ENCODE data around the gene SYTL2. TPM values are rescaled to one million over a fixed set of nuclear protein-coding genes. Genes with fewer than 3 reads are reported as not detected.

SYTL2 gene
- total RNA-seq, 1 experiment from 2014 or later, result 132 TPM

- no peaks in the 10 kb centered on the region; the same call in 1 of the 2 replicates for H3K9me3 ChIP-seq (ENCODE audit: control insufficient read depth, insufficient read depth, low read depth, low read length)
- TF ChIP-seq SIN3A (IDR thresholded peaks at IDR 0.05; ENCODE audit: borderline replicate concordance, insufficient read depth, low read depth, low read length) (no peak), CTCF (IDR thresholded peaks at IDR 0.05) (no peak), POLR2AphosphoS5 (IDR thresholded peaks at IDR 0.05; ENCODE audit: low read depth, low read length) (peak; percentile 78), TCF7L2 (IDR thresholded peaks at IDR 0.05; ENCODE audit: low read depth, low read length) (peak; percentile 98)
- TF ChIP-seq, protein P1, sequence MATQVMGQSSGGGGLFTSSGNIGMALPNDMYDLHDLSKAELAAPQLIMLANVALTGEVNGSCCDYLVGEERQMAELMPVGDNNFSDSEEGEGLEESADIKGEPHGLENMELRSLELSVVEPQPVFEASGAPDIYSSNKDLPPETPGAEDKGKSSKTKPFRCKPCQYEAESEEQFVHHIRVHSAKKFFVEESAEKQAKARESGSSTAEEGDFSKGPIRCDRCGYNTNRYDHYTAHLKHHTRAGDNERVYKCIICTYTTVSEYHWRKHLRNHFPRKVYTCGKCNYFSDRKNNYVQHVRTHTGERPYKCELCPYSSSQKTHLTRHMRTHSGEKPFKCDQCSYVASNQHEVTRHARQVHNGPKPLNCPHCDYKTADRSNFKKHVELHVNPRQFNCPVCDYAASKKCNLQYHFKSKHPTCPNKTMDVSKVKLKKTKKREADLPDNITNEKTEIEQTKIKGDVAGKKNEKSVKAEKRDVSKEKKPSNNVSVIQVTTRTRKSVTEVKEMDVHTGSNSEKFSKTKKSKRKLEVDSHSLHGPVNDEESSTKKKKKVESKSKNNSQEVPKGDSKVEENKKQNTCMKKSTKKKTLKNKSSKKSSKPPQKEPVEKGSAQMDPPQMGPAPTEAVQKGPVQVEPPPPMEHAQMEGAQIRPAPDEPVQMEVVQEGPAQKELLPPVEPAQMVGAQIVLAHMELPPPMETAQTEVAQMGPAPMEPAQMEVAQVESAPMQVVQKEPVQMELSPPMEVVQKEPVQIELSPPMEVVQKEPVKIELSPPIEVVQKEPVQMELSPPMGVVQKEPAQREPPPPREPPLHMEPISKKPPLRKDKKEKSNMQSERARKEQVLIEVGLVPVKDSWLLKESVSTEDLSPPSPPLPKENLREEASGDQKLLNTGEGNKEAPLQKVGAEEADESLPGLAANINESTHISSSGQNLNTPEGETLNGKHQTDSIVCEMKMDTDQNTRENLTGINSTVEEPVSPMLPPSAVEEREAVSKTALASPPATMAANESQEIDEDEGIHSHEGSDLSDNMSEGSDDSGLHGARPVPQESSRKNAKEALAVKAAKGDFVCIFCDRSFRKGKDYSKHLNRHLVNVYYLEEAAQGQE (IDR thresholded peaks at IDR 0.05; ENCODE audit: insufficient read depth in 1 of 2, low read depth in 2 of 2, low read length in 1 of 2), result peak in 1 of 2 experiments; percentile 47; a peak in 1 of 4 replicates
- H3K4me1 ChIP-seq (ENCODE audit: control insufficient read depth, insufficient read depth, low read length), result peaks cover 52% of the 10 kb centered on the region
- DNase-seq (ENCODE audit: low read depth, low spot score), result peak; percentile 88
- H3K27ac ChIP-seq (ENCODE audit: low read length), result peak overlapping the region; percentile 95
- intact Hi-C loops (cut with micrococcal nuclease; ENCODE audit: unreplicated experiment), result loop anchor here (5.0 to 10.0 kb wide), 2 partner anchors 111 to 233 kb away; no protein-coding TSS in a partner anchor
- in situ Hi-C loops (cut with HindIII; ENCODE audit: low pct_unique_long_range_greater_than_20kb, low sequenced_read_pairs), result no loop called here
- no peaks in the 10 kb centered on the region for H3K27me3 ChIP-seq (ENCODE audit: control insufficient read depth, insufficient read depth, low read length)
- peak; percentile 83 for ATAC-seq
- POLR2A ChIA-PET, result interaction anchor here (0.6 to 1.3 kb wide), 4 partner anchors 9 to 110 kb away, joined by 3 to 5 read pairs (median 4); no protein-coding TSS in a partner anchor
- H3K36me3 ChIP-seq (ENCODE audit: control insufficient read depth, insufficient read depth, low read length), result no peaks in the 10 kb centered on the region
- BruUV-seq (replicated peaks), result no TSS peak
- CTCF ChIA-PET, result interaction anchor here (1.0 kb wide), 1 partner anchor 27 kb away, joined by 3 read pairs; no protein-coding TSS in a partner anchor
- no peak overlapping the region for H3K4me3 ChIP-seq (ENCODE audit: low read depth in 2 of 2, low read length in 2 of 2)
Observed at GRCh38 chr11:85827748-85828639, 17.1 kb upstream of the SYTL2 start.

DNA sequence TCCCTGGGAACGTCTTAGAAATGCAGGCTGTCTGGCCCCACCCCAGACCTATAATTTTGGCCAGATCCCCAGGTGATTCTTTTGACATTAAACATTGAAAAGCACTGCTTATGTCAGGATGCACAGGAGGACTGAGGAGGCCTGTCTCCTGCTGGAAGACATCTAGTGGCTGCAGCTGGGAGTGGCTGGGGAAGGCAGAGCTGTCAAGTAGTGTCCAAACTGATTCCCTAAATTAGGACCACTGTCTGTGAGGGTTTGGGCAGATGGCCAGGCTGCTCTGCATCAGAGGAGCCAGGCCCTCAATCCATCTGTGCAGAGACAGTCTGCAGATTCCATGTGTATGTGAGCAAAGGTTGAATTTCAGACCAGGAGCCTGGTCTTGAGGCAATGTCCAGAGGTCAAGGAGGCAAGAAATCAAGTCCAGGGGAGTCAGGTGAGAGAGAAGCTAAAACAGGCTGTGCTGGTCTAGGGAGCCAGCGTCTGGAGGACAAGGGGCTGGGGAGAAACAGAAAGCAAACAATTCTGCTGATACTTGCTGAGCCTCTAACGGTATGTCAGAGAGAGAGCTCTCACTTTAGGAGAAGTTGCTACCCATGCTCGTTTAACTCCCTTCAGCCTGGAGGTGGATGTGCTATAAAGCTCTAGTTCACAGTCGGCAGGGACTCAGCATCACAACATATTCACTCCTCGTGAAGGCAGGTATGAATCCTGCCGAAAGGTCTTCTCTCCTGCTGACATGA, 15.3 kb upstream of the SYTL2 start:
- Histone ChIP-seq H3K4me3 (ENCODE audit: low read depth in 2 of 2, low read length in 2 of 2) (no peak overlapping the region), H3K27me3 (ENCODE audit: control insufficient read depth, insufficient read depth, low read length) (no peaks in the 10 kb centered on the region), H3K27ac (ENCODE audit: low read length) (peak overlapping the region; percentile 95), H3K9me3 (ENCODE audit: control insufficient read depth, insufficient read depth, low read depth, low read length) (no peaks in the 10 kb centered on the region; the same call in 1 of the 2 replicates), H3K36me3 (ENCODE audit: control insufficient read depth, insufficient read depth, low read length) (no peaks in the 10 kb centered on the region), H3K4me1 (ENCODE audit: control insufficient read depth, insufficient read depth, low read length) (peaks cover 55% of the 10 kb centered on the region)
- ATAC-seq, result peak; percentile 47
- intact Hi-C loops (cut with micrococcal nuclease; ENCODE audit: unreplicated experiment), result loop anchor here (5.0 to 10.0 kb wide), 2 partner anchors 109 to 231 kb away; no protein-coding TSS in a partner anchor
- TF ChIP-seq POLR2AphosphoS5 (IDR thresholded peaks at IDR 0.05; ENCODE audit: low read depth, low read length) (no peak), CTCF (IDR thresholded peaks at IDR 0.05) (peak; percentile 86), TCF7L2 (IDR thresholded peaks at IDR 0.05; ENCODE audit: low read depth, low read length) (no peak), SIN3A (IDR thresholded peaks at IDR 0.05; ENCODE audit: borderline replicate concordance, insufficient read depth, low read depth, low read length) (no peak)
- TF ChIP-seq, protein P1 (IDR thresholded peaks at IDR 0.05; ENCODE audit: insufficient read depth in 1 of 2, low read depth in 2 of 2, low read length in 1 of 2), result no peak
- ChIA-PET CTCF (interaction anchor here (1.9 kb wide), 1 partner anchor 16 kb away, joined by 10 read pairs; the partner anchor contains the start of gene SYTL2), POLR2A (interaction anchor here (1.3 kb wide), 1 partner anchor 109 kb away, joined by 4 read pairs; no protein-coding TSS in a partner anchor)
- no peak for DNase-seq (ENCODE audit: low read depth, low spot score)
- in situ Hi-C loops (cut with HindIII; ENCODE audit: low pct_unique_long_range_greater_than_20kb, low sequenced_read_pairs), result no loop called here
- no TSS peak for BruUV-seq (replicated peaks)

Measured in Panc1 (cell line).